Fibroblast of the aortic adventitia (primary cell): ENCODE measurements around the gene ACOXL. TPM values are rescaled to one million over a fixed set of nuclear protein-coding genes. Genes with fewer than 3 reads are reported as not detected.

ENCODE experiments used
- DNase-seq: peaks from one replicate; pipeline ENCODE4 v3.0.0-alpha.2; 2010; ENCODE audit warnings: low read depth
- H3K4me3 ChIP-seq: 2 replicates; pipeline ENCODE4 v1.5.1; 2011; ENCODE audit warnings: low read depth, mild to moderate bottlenecking, control low read depth, low read length, moderate library complexity
- CTCF ChIP-seq: IDR thresholded peaks from 2 replicates; pipeline ENCODE4 v1.5.1; 2011; ENCODE audit warnings: mild to moderate bottlenecking, low read length, control low read depth, inconsistent platforms; ENCODE audit not compliant: insufficient read depth
- total RNA-seq: library from RNA; depleted of rRNA; stranded (reverse); fragments of >200 nt; gene quantifications from 2 replicates; pipeline ENCODE4 v1.2.3, GENCODE V29; 2012; ENCODE audit warnings: low replicate concordance

Gene ACOXL
- total RNA-seq, 1 donor = not detected

- no peak for DNase-seq
- no peak for TF ChIP-seq CTCF
- H3K4me3 ChIP-seq = no peak overlapping the region
Observed at GRCh38 chr2:110906613-110907298, 174.4 kb downstream of the ACOXL start.

- no peak for TF ChIP-seq CTCF
- no peak overlapping the region for H3K4me3 ChIP-seq
Observed at GRCh38 chr2:110909501-110909900, 177.1 kb downstream of the ACOXL start.

GRCh38 chr2:110910423-110910822 is 178.1 kb downstream of the ACOXL start:
- TF ChIP-seq CTCF = no peak
- no peak overlapping the region for H3K4me3 ChIP-seq
- DNase-seq = no peak

More at GRCh38 chr2:110909501-110909900, 177.1 kb downstream of the ACOXL start:
- no peak for DNase-seq

GRCh38 chr2:110919738-110920137 is 187.4 kb downstream of the ACOXL start:
- TF ChIP-seq CTCF = no peak
- DNase-seq = no peak
- no peak overlapping the region for H3K4me3 ChIP-seq

- DNase-seq = no peak
- H3K4me3 ChIP-seq = no peak overlapping the region
- TF ChIP-seq CTCF = no peak
Observed at GRCh38 chr2:110925479-110925878, 193.1 kb downstream of the ACOXL start.

GRCh38 chr2:110927526-110927925 is 195.2 kb downstream of the ACOXL start:
- no peak for TF ChIP-seq CTCF
- H3K4me3 ChIP-seq = no peak overlapping the region

GRCh38 chr2:110929528-110929927 is 197.2 kb downstream of the ACOXL start:
- no peak overlapping the region for H3K4me3 ChIP-seq
- TF ChIP-seq CTCF = no peak
- no peak for DNase-seq

More at GRCh38 chr2:110927526-110927925, 195.2 kb downstream of the ACOXL start:
- no peak for DNase-seq
